Hepatocyte (in vitro differentiated cells): ENCODE data around the gene RPL7L1. TPM values are rescaled to one million over a fixed set of nuclear protein-coding genes. Genes with fewer than 3 reads are reported as not detected.
"Not testable (repeated sequence)": the region's sequence is repeated elsewhere in the genome, so short reads cannot be mapped to it uniquely, and the experiment has no call there.

ENCODE experiments used
- DNase-seq: peaks from one replicate; pipeline ENCODE4 v3.0.0-alpha.2; 2016; ENCODE audit warnings: low spot score
- H2AFZ ChIP-seq: fragments of 200-600 bp; sonication (generic); 2 replicates; pipeline ENCODE4 v1.6.0; 2016; ENCODE audit warnings: antibody characterized with exemption, mild to moderate bottlenecking
- H3K27ac ChIP-seq: fragments of 200-600 bp; sonication (generic); 2 replicates; pipeline ENCODE4 v1.5.1; 2016; ENCODE audit warnings: mild to moderate bottlenecking
- H3K27me3 ChIP-seq: fragments of 200-600 bp; sonication (generic); 2 replicates; pipeline ENCODE4 v1.6.1; 2016
- H3K36me3 ChIP-seq: fragments of 200-600 bp; sonication (generic); replicated peaks from 2 replicates; pipeline ENCODE4 v1.5.1; 2016; ENCODE audit warnings: low read depth; ENCODE audit not compliant: insufficient read depth
- H3K4me1 ChIP-seq: fragments of 200-600 bp; sonication (generic); 2 replicates; pipeline ENCODE4 v1.5.1; 2016; ENCODE audit warnings: mild to moderate bottlenecking, moderate library complexity; ENCODE audit not compliant: insufficient read depth
- H3K4me2 ChIP-seq: fragments of 200-600 bp; sonication (generic); 2 replicates; pipeline ENCODE4 v1.6.0; 2016
- H3K4me3 ChIP-seq: fragments of 200-600 bp; sonication (generic); 2 replicates; pipeline ENCODE4 v1.5.1; 2016; ENCODE audit warnings: mild to moderate bottlenecking
- H3K79me2 ChIP-seq: fragments of 200-600 bp; sonication (generic); 2 replicates; pipeline ENCODE4 v1.6.0; 2017; ENCODE audit warnings: mild to moderate bottlenecking
- H3K9me2 ChIP-seq: fragments of 200-600 bp; sonication (generic); replicated peaks from 2 replicates; pipeline ENCODE4 v1.6.0; 2017; ENCODE audit warnings: mild to moderate bottlenecking; ENCODE audit not compliant: insufficient read depth
- H3K9me3 ChIP-seq: fragments of 200-600 bp; sonication (generic); 2 replicates; pipeline ENCODE4 v1.5.1; 2016; ENCODE audit warnings: low read depth, mild to moderate bottlenecking
- H4K20me1 ChIP-seq: fragments of 200-600 bp; sonication (generic); 2 replicates; pipeline ENCODE4 v1.6.0; 2016; ENCODE audit warnings: mild to moderate bottlenecking; ENCODE audit not compliant: insufficient read depth, poor library complexity, severe bottlenecking
- CTCF ChIP-seq: fragments of 200-600 bp; sonication (generic); IDR thresholded peaks from 2 replicates; pipeline ENCODE4 v1.5.1; 2016; ENCODE audit warnings: antibody characterized with exemption, mild to moderate bottlenecking; ENCODE audit not compliant: poor library complexity
- EZH2 ChIP-seq: fragments of 200-600 bp; sonication (generic); IDR thresholded peaks from 2 replicates; pipeline ENCODE4 v1.6.1; 2016; ENCODE audit warnings: antibody characterized with exemption, mild to moderate bottlenecking, borderline replicate concordance
- EZH2phosphoT487 ChIP-seq: fragments of 200-600 bp; sonication (generic); IDR thresholded peaks from one replicate; pipeline ENCODE4 v1.6.1; 2018; ENCODE audit warnings: antibody characterized with exemption, mild to moderate bottlenecking, low read depth, moderate library complexity; ENCODE audit not compliant: unreplicated experiment, severe bottlenecking
- WGBS: methylation state at CpG from one replicate; pipeline ENCODE4 v1.1.6; 2016; ENCODE audit warnings: low lambda C conversion rate; ENCODE audit errors: missing lambda C conversion rate; 5-methylcytosine and 5-hydroxymethylcytosine counted together
- polyA plus RNA-seq: library from polyadenylated mRNA; unstranded; fragments of >200 nt; fragmentation: Nextera tagmentation; extraction: Ambion mirVana; gene quantifications from 2 replicates; pipeline ENCODE4 v1.2.1, GENCODE V29; 2016
- total RNA-seq: library from RNA; depleted of rRNA; stranded (reverse); fragments of >200 nt; gene quantifications from 2 replicates; pipeline ENCODE4 v1.2.3, GENCODE V29; 2014

RPL7L1 gene
- total and polyA plus RNA-seq, 2 experiments from 2014 or later, result 63.0 to 111 TPM

GRCh38 chr6:42901538-42901957 is 22.1 kb downstream of the RPL7L1 start:
- Histone ChIP-seq H3K9me3 (no peaks in the 10 kb centered on the region), H3K27ac (peak overlapping the region; percentile 95), H3K79me2 (no peaks in the 10 kb centered on the region), H2AFZ (peak overlapping the region; percentile 82), H3K4me3 (no peak overlapping the region), H3K27me3 (no peaks in the 10 kb centered on the region), H3K36me3 (no peaks in the 10 kb centered on the region), H4K20me1 (no peaks in the 10 kb centered on the region), H3K4me1 (peaks cover 15% of the 10 kb centered on the region), H3K4me2 (peak overlapping the region; percentile 30), H3K9me2 (no peaks in the 10 kb centered on the region)
- WGBS, result 12% methylated on average over 11 of the region's 11 CpGs
- peak; percentile 89 for DNase-seq
- TF ChIP-seq EZH2phosphoT487, result no peak
- no peak for TF ChIP-seq EZH2
- TF ChIP-seq CTCF, result peak; percentile 92

DNA sequence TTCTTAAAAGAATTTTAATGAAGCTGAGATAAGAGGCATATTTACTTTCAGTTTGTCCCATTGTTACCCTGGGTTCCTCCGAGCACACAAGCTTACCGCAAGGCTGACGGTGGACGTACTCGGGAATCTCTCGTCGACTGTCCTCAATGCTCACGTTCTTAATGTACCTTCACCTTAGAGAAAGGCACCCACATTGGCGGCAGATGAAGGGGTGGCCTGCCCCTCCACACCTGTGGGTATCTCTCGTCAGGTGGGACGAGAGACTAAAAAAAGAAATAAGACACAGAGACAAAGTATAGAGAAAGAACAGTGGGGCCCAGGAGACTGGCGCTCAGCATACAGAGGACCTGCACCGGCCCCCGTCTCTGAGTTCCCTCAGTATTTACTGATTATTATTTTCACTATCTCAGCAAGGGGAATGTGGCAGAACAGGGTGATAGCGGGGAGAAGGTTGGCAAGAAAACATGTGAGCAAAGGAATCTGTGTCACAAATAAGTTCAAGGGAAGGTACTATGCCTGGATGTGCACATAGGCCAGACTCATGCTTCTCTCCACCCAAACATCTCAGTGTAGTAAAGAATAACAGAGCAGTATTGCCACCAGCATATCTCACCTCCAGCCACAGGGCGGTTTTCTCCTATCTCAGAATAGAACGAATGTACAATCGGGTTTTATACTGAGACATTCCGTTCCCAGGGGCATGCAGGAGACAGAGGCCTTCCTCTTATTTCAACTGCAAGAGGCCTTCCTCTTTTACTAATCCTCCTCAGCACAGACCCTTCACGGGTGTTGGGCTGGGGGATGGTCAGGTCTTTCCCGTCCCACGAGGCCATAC is 23.2 kb downstream of the RPL7L1 start:
- H3K79me2 ChIP-seq, H3K27me3 ChIP-seq, H4K20me1 ChIP-seq, H3K9me3 ChIP-seq, H3K36me3 ChIP-seq, DNase-seq, H3K4me3 ChIP-seq, H3K9me2 ChIP-seq: not testable (repeated sequence)
- Histone ChIP-seq H3K27ac (peak overlapping the region; percentile 95), H3K4me2 (peak overlapping the region; percentile 34), H2AFZ (peak overlapping the region; percentile 82), H3K4me1 (peaks cover 15% of the 10 kb centered on the region)
- WGBS, result 48% methylated on average over 22 of the region's 22 CpGs

DNA sequence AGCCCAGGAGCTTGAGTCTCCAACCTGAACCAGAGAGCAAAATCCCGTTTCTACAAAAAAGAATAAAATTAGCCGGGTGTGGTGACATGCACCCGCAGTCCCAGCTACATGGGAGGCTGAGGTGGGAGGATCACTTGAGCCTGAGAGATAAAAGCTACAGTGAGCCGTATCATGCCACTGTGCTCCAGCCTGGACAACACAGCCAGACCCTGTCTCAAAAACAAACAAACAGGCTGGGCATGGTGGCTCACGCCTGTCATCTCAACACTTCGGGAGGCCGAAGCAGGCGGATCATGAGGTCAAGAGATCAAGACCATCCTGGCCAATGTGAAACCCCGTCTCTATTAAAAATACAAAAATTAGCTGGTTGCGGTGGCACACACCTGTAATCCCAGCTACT is 25.1 kb downstream of the RPL7L1 start:
- Histone ChIP-seq H3K4me2 (no peak overlapping the region), H3K4me3 (no peak overlapping the region), H3K27ac (peak overlapping the region; percentile 72), H3K9me2 (no peaks in the 10 kb centered on the region), H3K27me3 (no peaks in the 10 kb centered on the region), H4K20me1 (no peaks in the 10 kb centered on the region), H3K9me3 (no peaks in the 10 kb centered on the region), H3K79me2 (no peaks in the 10 kb centered on the region), H3K36me3 (no peaks in the 10 kb centered on the region), H3K4me1 (peaks cover 15% of the 10 kb centered on the region), H2AFZ (no peak overlapping the region)
- no peak for DNase-seq
- TF ChIP-seq EZH2phosphoT487 (no peak), CTCF (no peak), EZH2 (no peak)
- 86% methylated on average over 10 of the region's 10 CpGs for WGBS

DNA sequence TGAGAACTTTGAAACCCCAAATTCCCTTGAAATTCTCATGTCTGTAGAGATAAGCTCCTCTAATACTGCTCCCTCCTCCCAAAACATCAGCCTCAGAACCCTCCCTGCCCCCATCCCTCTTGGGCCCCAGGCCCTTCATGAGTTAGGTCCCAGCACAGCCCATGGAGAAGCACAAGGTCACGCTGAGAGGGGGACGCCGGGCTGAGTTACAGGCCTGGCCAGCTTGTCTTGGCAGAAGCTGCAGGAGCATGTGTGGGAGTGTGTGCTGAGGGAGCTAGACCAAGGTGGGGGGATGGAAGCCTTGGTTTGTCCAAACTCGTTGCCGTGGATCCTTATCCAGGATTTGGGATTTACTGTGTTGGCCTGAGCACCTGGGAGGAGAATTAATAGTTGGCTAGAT is 27.9 kb downstream of the RPL7L1 start:
- 91% methylated on average over 5 of the region's 5 CpGs for WGBS
- no peak overlapping the region for H3K4me3 ChIP-seq
- TF ChIP-seq EZH2, result no peak
- no peak for TF ChIP-seq EZH2phosphoT487
- no peak for TF ChIP-seq CTCF
- peaks cover 11% of the 10 kb centered on the region for H3K4me1 ChIP-seq
- H4K20me1 ChIP-seq, result no peaks in the 10 kb centered on the region
- H3K79me2 ChIP-seq, result no peaks in the 10 kb centered on the region
- no peaks in the 10 kb centered on the region for H3K9me2 ChIP-seq
- no peak overlapping the region for H3K4me2 ChIP-seq
- no peak for DNase-seq
- no peaks in the 10 kb centered on the region for H3K9me3 ChIP-seq
- H2AFZ ChIP-seq, result no peak overlapping the region
- H3K36me3 ChIP-seq, result no peaks in the 10 kb centered on the region
- H3K27me3 ChIP-seq, result no peaks in the 10 kb centered on the region
- no peak overlapping the region for H3K27ac ChIP-seq
